ENCODE results near the gene ZBTB14. TPM values are rescaled to one million over a fixed set of nuclear protein-coding genes. Genes with fewer than 3 reads are reported as not detected.
A peak's percentile ranks its signal among the peaks of the same experiment; 100 is the strongest.

ZBTB14 gene
- total RNA-seq, 1 donor from 2014 or later, result 14.3 TPM

DNA sequence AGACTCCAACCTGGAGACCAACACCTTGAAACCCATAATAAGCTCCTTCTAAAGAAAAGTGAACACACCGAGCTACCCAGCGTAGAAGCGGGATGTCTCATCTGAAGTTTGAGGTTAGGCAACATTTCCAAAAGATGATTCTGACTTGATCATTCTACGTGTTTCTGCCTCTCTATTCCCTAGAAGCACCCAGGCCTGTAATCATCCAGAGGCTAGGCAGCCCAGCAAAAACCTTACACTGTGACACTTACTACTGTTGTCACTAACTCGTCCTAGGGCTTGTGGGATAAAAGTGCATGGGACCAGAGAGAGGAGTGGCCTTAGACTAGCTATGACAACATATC, 1.4 kb downstream of the ZBTB14 start:
- TF ChIP-seq, protein P1, sequence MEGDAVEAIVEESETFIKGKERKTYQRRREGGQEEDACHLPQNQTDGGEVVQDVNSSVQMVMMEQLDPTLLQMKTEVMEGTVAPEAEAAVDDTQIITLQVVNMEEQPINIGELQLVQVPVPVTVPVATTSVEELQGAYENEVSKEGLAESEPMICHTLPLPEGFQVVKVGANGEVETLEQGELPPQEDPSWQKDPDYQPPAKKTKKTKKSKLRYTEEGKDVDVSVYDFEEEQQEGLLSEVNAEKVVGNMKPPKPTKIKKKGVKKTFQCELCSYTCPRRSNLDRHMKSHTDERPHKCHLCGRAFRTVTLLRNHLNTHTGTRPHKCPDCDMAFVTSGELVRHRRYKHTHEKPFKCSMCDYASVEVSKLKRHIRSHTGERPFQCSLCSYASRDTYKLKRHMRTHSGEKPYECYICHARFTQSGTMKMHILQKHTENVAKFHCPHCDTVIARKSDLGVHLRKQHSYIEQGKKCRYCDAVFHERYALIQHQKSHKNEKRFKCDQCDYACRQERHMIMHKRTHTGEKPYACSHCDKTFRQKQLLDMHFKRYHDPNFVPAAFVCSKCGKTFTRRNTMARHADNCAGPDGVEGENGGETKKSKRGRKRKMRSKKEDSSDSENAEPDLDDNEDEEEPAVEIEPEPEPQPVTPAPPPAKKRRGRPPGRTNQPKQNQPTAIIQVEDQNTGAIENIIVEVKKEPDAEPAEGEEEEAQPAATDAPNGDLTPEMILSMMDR (conservative IDR thresholded peaks at IDR 0.05; ENCODE audit: low read depth, low read length), result no peak
- peak overlapping the region; percentile 92 for H3K4me3 ChIP-seq (ENCODE audit: low read depth, low read length)
- no peak for DNase-seq (ENCODE audit: low read depth)

DNA sequence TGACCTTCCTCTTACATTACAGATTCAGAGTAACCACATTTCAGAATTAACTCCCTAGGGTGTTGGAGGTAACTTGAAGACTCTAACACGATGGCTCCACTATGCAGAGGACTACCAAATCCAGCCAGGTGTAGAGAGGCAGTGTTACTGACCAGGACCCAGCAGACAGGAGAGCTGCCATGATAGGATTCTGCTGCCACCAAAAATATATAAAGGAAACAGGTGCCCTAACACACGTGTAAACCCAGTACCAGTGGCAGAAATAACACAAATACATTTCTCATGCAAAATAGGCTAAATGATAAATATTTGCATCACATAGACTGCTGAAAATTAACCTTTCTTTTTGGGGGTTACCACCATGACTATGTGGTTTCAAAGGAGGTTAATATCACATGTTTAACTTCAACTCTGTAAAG, 7.0 kb downstream of the ZBTB14 start:
- DNase-seq (ENCODE audit: low read depth), result no peak
- H3K4me3 ChIP-seq (ENCODE audit: low read depth, low read length), result no peak overlapping the region
- TF ChIP-seq, protein P1 (conservative IDR thresholded peaks at IDR 0.05; ENCODE audit: low read depth, low read length), result no peak

DNA sequence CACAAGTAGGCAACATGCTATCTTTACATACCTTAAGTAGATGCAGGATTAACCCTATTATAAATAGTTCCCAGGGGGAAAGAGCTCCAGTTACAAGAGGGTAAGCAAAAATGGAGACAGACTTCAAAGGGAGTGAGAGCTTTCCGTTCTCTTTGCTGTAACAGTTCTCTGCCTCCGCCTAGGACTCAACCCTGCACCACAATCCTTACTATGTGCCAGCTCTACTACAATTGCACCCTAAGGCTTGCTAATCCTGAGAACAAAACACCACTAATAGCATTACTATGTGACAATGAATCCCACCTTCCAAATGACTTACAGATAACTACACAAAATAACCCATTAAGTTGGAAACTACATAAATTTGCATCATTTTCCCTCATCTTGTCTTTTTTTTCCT, 7.7 kb downstream of the ZBTB14 start:
- no peak for DNase-seq (ENCODE audit: low read depth)
- TF ChIP-seq, protein P1 (conservative IDR thresholded peaks at IDR 0.05; ENCODE audit: low read depth, low read length), result no peak
- H3K4me3 ChIP-seq (ENCODE audit: low read depth, low read length), result no peak overlapping the region

DNA sequence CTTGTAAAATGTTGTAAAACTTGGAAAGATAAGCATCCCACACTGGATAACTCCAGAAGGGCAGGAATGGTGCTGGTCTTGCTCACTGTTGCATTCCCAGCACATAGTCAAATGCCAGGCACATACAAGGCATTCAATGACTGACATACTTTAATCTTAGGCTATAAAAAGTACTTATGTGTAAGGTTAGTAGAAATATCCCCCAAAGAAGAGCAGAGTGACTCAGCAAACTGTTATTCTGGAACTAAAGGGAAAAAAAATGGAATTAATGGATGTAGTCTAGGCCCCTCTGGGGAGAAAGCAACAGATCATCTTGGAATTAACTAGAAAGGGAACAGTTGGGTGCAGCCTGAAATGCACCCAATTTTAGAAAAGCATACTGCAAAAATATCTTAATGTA, 9.0 kb downstream of the ZBTB14 start:
- TF ChIP-seq, protein P1 (conservative IDR thresholded peaks at IDR 0.05; ENCODE audit: low read depth, low read length), result no peak
- no peak for DNase-seq (ENCODE audit: low read depth)
- no peak overlapping the region for H3K4me3 ChIP-seq (ENCODE audit: low read depth, low read length)

DNA sequence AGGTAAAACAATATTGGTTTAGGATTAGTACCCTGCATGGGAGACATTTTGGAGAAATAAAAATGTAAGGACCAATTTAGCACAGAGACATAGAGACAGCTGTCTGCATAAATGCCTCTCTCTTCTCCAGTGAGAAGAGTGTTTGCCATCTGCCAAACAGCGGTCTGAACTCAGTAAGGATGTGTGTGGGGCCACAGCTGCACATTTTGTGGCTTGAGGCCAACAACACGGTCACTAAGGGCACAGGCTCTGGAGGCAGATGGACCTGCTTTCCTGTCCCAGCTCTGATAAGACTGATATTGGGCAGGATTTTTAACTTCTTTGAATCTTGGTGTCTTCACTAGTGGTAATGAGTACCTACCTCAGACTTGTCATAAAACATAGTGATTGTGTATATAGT, 10.2 kb downstream of the ZBTB14 start:
- no peak for DNase-seq (ENCODE audit: low read depth)
- no peak overlapping the region for H3K4me3 ChIP-seq (ENCODE audit: low read depth, low read length)
- TF ChIP-seq, protein P1 (conservative IDR thresholded peaks at IDR 0.05; ENCODE audit: low read depth, low read length), result no peak

DNA sequence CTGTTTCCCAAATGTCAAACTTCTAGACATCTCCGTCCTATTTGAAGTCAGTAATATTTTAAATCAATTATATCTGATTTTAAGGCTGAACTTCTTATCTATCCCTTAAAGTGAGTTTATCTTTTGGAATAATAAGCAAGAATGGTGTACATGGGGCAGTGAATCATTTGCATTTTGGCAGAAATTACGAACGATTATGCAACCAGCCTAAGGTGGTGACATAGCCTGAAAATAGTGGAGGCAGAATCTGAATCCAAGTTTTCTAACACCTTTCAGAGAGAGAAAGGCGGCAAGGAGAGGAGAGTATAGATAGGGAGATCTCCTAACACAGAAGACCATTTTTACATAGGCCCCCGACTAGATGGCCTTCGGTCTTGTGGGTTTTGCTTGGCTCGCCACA, 10.7 kb downstream of the ZBTB14 start:
- DNase-seq (ENCODE audit: low read depth), result no peak
- TF ChIP-seq, protein P1 (conservative IDR thresholded peaks at IDR 0.05; ENCODE audit: low read depth, low read length), result no peak
- no peak overlapping the region for H3K4me3 ChIP-seq (ENCODE audit: low read depth, low read length)

DNA sequence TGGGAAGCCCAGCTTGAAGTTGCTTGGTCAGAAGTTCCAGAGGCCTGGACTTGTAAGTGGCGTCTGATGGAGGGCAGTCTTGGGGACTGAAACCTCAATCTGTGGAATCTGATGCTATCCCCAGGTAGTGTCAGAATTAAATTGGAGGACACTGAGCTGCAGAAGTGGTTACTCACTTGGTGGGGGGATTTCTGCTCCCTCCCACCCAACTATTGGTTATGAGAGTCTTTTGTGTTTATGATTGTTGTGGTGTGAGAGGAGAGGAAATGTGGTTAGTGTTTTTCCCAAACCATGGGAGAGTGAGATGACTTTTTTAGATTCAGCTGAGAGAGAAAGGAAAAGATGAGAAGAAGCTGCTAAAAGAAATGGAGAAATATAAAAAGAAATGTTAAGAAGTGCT, 12.8 kb downstream of the ZBTB14 start:
- DNase-seq (ENCODE audit: low read depth), result no peak
- TF ChIP-seq, protein P1 (conservative IDR thresholded peaks at IDR 0.05; ENCODE audit: low read depth, low read length), result no peak

More for the DNA sequence above, 12.8 kb downstream of the ZBTB14 start:
- H3K4me3 ChIP-seq (ENCODE audit: low read depth, low read length), result no peak overlapping the region
